GM10266 (cell line): Measurements from ENCODE around the gene THSD7A.

Source experiments
- DNase-seq: peaks from one replicate; pipeline ENCODE4 v3.0.0; 2012; ENCODE audit errors: extremely low spot score
- CTCF ChIP-seq: IDR thresholded peaks from 2 replicates; pipeline ENCODE4 v1.5.1; 2012; ENCODE audit warnings: mild to moderate bottlenecking, low read depth; ENCODE audit not compliant: control insufficient read depth, insufficient read depth; ENCODE audit errors: missing control alignments

The THSD7A gene

GRCh38 chr7:11591943-11592342 lies 240.1 kb downstream of the THSD7A start:
- TF ChIP-seq CTCF: no peak
- DNase-seq: no peak

DNA sequence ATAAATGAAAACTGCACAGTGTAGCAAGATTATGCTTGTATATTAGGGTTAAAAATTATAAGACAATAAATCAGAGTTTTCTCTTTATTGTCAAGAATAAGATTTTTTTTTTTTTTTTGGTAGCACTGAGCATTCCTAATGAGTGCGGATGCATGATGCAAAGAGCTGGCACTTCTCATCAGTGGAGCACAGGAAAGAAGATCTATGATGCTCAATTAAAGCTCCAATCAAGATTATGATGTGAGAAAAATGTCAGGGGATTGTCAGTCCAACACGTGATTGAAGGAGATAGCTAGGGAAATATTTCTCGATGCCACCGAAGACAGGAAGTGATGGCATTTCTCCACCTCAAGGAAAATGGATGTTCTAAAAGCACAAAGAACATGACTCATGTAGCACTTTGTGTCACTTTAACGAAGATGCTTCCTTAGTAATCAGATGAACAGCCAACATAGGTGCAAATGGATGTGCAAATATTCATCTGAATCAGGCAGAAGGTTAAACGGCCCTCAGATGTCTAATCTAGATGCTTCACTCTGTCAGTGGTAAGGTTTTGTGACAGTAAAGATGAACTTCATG lies 240.9 kb downstream of the THSD7A start:
- no peak for DNase-seq
- TF ChIP-seq CTCF: no peak

GRCh38 chr7:11589251-11589650 lies 242.7 kb downstream of the THSD7A start:
- DNase-seq: no peak
- TF ChIP-seq CTCF: no peak

DNA sequence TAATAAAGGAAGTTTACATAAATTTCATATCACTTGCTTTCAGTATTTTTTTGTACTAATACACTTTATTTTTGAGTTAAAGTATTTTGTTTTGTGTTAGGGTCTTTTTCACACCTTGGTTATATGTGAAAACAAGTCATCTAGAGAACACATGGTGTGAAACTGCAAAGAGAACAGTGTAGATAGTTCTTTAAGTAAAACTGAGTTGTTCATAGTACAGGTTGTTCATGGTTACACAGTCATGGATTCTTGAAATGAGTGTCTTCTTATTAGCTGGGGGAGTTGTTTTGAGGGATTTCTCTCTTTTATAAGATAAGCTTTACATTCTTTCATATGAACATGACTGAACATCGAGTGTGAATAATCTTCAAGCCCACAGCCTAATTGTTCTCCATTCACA lies 244.2 kb downstream of the THSD7A start:
- DNase-seq: no peak
- TF ChIP-seq CTCF: no peak

DNA sequence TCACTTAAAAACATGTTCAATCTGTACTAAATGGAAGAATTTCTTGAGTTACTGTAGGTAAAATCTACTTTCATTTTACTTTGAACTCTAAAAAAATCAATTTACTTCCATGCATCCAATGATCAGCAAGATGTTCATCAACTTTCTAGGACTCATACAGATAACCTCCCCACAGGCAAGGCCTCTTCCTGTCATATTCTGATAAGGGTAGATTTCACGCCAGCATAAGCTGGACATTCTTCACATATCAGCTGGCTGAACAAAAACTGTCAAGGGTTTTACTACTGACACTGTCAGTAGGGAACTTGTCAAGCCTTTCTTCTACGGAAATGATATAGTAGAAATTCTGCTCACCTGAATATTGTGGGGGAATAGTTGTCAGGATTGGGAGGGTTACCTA lies 244.9 kb downstream of the THSD7A start:
- TF ChIP-seq CTCF: no peak

GRCh38 chr7:11584406-11585031 lies 247.5 kb downstream of the THSD7A start:
- no peak for TF ChIP-seq CTCF
- no peak for DNase-seq

More for the DNA sequence above, 244.9 kb downstream of the THSD7A start:
- no peak for DNase-seq

- no peak for TF ChIP-seq CTCF
- DNase-seq: no peak
These were observed 252.9 kb downstream of the THSD7A start for GRCh38 chr7:11579141-11579540.
